ENCODE results near the gene SERPINA4.
"Not testable (repeated sequence)": the region's sequence is repeated elsewhere in the genome, so short reads cannot be mapped to it uniquely, and the experiment has no call there.

The SERPINA4 gene

DNA sequence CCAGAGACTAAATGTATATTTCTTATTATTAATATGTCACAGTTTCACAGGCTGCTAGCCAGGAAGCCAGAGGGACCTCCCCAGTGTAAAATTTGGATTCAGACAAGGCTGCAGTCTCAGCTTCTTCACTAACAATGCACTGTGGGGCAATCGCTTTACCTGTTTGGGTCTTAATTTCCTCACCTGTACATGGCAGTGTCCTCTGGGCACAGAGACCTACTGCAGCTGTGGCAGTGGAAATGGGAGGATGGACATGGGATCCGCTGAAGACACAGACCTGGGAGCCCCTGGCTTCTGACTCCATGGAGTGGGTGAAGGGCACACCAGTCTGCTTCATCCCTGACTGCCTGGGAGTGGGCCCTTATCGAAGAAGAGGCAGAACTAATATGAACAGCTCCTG is 13.1 kb downstream of the SERPINA4 start:
- TF ChIP-seq, protein P1, sequence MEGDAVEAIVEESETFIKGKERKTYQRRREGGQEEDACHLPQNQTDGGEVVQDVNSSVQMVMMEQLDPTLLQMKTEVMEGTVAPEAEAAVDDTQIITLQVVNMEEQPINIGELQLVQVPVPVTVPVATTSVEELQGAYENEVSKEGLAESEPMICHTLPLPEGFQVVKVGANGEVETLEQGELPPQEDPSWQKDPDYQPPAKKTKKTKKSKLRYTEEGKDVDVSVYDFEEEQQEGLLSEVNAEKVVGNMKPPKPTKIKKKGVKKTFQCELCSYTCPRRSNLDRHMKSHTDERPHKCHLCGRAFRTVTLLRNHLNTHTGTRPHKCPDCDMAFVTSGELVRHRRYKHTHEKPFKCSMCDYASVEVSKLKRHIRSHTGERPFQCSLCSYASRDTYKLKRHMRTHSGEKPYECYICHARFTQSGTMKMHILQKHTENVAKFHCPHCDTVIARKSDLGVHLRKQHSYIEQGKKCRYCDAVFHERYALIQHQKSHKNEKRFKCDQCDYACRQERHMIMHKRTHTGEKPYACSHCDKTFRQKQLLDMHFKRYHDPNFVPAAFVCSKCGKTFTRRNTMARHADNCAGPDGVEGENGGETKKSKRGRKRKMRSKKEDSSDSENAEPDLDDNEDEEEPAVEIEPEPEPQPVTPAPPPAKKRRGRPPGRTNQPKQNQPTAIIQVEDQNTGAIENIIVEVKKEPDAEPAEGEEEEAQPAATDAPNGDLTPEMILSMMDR (IDR thresholded peaks at IDR 0.05; ENCODE audit: low read depth, low read length, poor library complexity, severe bottlenecking): no peak
- no peak for TF ChIP-seq EZH2phosphoT487 (IDR thresholded peaks at IDR 0.05; ENCODE audit: borderline replicate concordance, low read length)
- Histone ChIP-seq H3K27ac (ENCODE audit: low read depth, low read length) (no peak overlapping the region), H3K36me3 (ENCODE audit: control insufficient read depth, low read length) (no peaks in the 10 kb centered on the region), H3K4me2 (ENCODE audit: low read length) (no peak overlapping the region), H3F3A (ENCODE audit: control insufficient read depth, insufficient read depth) (no peaks in the 10 kb centered on the region), H3K79me2 (ENCODE audit: control insufficient read depth, low read length) (no peaks in the 10 kb centered on the region), H3K4me1 (ENCODE audit: control insufficient read depth, low read length) (no peaks in the 10 kb centered on the region), H3K27me3 (ENCODE audit: control insufficient read depth, low read length) (peaks cover 7% of the 10 kb centered on the region; the same call in 1 of the 2 replicates), H4K20me1 (ENCODE audit: control insufficient read depth, insufficient read depth, low read depth, low read length) (no peaks in the 10 kb centered on the region), H3K9me2 (replicated peaks; ENCODE audit: control insufficient read depth, low read length) (no peaks in the 10 kb centered on the region), H3K4me3 (ENCODE audit: low read length) (no peak overlapping the region), H3K9me3 (ENCODE audit: control insufficient read depth, insufficient read depth, low read length) (no peaks in the 10 kb centered on the region)

DNA sequence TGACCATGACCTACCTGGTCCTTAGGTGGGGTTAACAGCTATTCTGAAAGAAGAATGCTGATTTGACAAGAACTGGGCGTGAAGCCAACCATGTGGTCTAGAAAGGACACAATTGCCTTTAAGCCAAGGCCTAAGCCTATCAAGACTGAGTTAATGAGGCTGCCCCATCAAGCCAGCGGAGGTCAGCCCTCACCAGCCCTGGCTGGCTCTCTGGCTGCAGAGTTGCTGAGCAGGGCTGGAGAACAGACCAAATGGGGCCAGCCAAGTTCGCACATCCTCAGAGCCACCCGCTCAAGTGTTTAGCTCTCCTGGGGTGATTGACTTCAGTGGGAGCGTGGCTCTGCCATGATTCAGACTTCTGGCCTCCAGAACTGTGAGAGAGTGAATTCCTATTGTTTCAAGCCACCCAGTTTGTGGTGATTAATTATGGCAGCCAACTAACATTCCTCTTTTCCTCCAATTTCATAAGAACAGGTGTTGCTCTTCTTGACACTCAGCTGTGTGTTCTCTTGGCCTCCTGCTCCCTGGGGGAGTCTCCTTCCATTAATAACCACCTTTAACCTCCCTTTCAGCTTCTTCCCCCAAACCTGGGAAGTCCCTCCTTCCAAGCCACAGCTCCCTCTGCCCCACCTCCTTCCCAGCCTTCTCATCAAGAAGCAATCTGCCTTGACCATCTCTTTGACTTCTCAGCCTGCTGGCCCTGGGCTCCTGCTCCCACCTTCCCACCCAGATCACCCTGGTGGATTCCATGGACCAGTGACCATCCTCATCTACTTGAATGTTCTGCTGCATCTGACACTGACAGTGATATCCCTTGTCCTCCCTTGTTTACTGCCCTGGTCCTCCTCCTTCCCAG is 14.7 kb downstream of the SERPINA4 start:
- no peaks in the 10 kb centered on the region for H3K9me2 ChIP-seq (replicated peaks; ENCODE audit: control insufficient read depth, low read length)
- H3K4me2 ChIP-seq (ENCODE audit: low read length): no peak overlapping the region
- H3K9me3 ChIP-seq (ENCODE audit: control insufficient read depth, insufficient read depth, low read length): no peaks in the 10 kb centered on the region
- H3K27me3 ChIP-seq (ENCODE audit: control insufficient read depth, low read length): peaks cover 7% of the 10 kb centered on the region; the same call in 1 of the 2 replicates
- H4K20me1 ChIP-seq (ENCODE audit: control insufficient read depth, insufficient read depth, low read depth, low read length): no peaks in the 10 kb centered on the region
- H3K36me3 ChIP-seq (ENCODE audit: control insufficient read depth, low read length): no peaks in the 10 kb centered on the region
- no peaks in the 10 kb centered on the region for H3F3A ChIP-seq (ENCODE audit: control insufficient read depth, insufficient read depth)
- TF ChIP-seq, protein P1 (IDR thresholded peaks at IDR 0.05; ENCODE audit: low read depth, low read length, poor library complexity, severe bottlenecking): no peak
- TF ChIP-seq EZH2phosphoT487 (IDR thresholded peaks at IDR 0.05; ENCODE audit: borderline replicate concordance, low read length): no peak
- H3K27ac ChIP-seq (ENCODE audit: low read depth, low read length): no peak overlapping the region
- no peaks in the 10 kb centered on the region for H3K79me2 ChIP-seq (ENCODE audit: control insufficient read depth, low read length)
- no peak overlapping the region for H3K4me3 ChIP-seq (ENCODE audit: low read length)
- no peaks in the 10 kb centered on the region for H3K4me1 ChIP-seq (ENCODE audit: control insufficient read depth, low read length)

DNA sequence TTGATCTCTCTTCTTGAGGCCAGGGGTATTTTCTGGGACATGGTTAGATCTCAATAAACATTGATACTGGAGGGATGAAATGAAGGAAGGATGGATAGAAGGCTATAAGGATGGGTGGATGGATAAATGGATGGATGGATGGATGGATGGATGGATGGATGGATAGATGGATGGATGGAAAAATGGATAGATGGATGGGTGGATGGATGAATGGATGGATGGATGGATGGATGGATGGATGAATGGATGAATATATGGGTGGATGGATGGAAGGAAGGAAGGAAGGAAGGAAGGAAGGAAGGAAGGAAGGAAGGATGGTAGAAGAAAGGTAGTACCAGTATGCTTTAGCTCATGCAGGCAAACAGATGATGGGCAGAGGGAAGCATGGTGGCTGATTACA is 16.2 kb downstream of the SERPINA4 start:
- H3K27me3 ChIP-seq (ENCODE audit: control insufficient read depth, low read length); H3F3A ChIP-seq (ENCODE audit: control insufficient read depth, insufficient read depth); H3K9me2 ChIP-seq (replicated peaks; ENCODE audit: control insufficient read depth, low read length); H3K9me3 ChIP-seq (ENCODE audit: control insufficient read depth, insufficient read depth, low read length); H3K4me1 ChIP-seq (ENCODE audit: control insufficient read depth, low read length); H3K27ac ChIP-seq (ENCODE audit: low read depth, low read length); H3K36me3 ChIP-seq (ENCODE audit: control insufficient read depth, low read length); H4K20me1 ChIP-seq (ENCODE audit: control insufficient read depth, insufficient read depth, low read depth, low read length); H3K4me2 ChIP-seq (ENCODE audit: low read length); H3K79me2 ChIP-seq (ENCODE audit: control insufficient read depth, low read length); H3K4me3 ChIP-seq (ENCODE audit: low read length): not testable (repeated sequence)

DNA sequence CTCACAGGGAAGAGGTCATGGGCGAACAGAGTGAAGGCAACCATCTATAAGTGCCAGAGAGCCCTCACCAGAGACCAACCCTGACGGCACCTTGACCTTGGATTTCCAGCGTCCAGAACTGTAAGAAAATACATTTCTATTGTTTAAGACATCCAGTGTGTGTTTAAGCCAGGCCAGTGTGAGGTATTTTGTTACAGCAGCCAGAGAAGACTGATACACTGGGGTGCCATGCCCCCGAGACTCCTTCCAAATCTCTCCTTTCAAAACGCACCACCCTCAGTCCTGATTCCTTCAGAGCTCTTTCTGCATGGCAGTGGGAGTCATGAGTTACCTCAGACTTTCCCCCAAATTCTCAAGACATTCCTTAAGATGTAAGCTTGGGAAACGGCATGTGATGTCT is 17.5 kb downstream of the SERPINA4 start:
- H3K4me3 ChIP-seq (ENCODE audit: low read length): no peak overlapping the region

More for the DNA sequence above, 17.5 kb downstream of the SERPINA4 start:
- Histone ChIP-seq H3K27me3 (ENCODE audit: control insufficient read depth, low read length) (peaks cover 7% of the 10 kb centered on the region; the same call in 1 of the 2 replicates), H3K9me2 (replicated peaks; ENCODE audit: control insufficient read depth, low read length) (no peaks in the 10 kb centered on the region), H3K36me3 (ENCODE audit: control insufficient read depth, low read length) (no peaks in the 10 kb centered on the region), H4K20me1 (ENCODE audit: control insufficient read depth, insufficient read depth, low read depth, low read length) (no peaks in the 10 kb centered on the region), H3K4me1 (ENCODE audit: control insufficient read depth, low read length) (no peaks in the 10 kb centered on the region), H3F3A (ENCODE audit: control insufficient read depth, insufficient read depth) (no peaks in the 10 kb centered on the region), H3K27ac (ENCODE audit: low read depth, low read length) (no peak overlapping the region), H3K79me2 (ENCODE audit: control insufficient read depth, low read length) (no peaks in the 10 kb centered on the region), H3K4me2 (ENCODE audit: low read length) (no peak overlapping the region), H3K9me3 (ENCODE audit: control insufficient read depth, insufficient read depth, low read length) (no peaks in the 10 kb centered on the region)
- no peak for TF ChIP-seq EZH2phosphoT487 (IDR thresholded peaks at IDR 0.05; ENCODE audit: borderline replicate concordance, low read length)
- TF ChIP-seq, protein P1 (IDR thresholded peaks at IDR 0.05; ENCODE audit: low read depth, low read length, poor library complexity, severe bottlenecking): no peak
